Fibroblast of the aortic adventitia (primary cell): ENCODE data around the gene KEAP1. TPM values are rescaled to one million over a fixed set of nuclear protein-coding genes. Genes with fewer than 3 reads are reported as not detected.
"Not testable (repeated sequence)": the region's sequence is repeated elsewhere in the genome, so short reads cannot be mapped to it uniquely, and the experiment has no call there.

Experiments
- DNase-seq: peaks from one replicate; pipeline ENCODE4 v3.0.0-alpha.2; 2010; ENCODE audit warnings: low read depth
- H3K4me3 ChIP-seq: 2 replicates; pipeline ENCODE4 v1.5.1; 2011; ENCODE audit warnings: low read depth, mild to moderate bottlenecking, control low read depth, low read length, moderate library complexity
- total RNA-seq: library from RNA; depleted of rRNA; stranded (reverse); fragments of >200 nt; gene quantifications from 2 replicates; pipeline ENCODE4 v1.2.3, GENCODE V29; 2012; ENCODE audit warnings: low replicate concordance
- TF ChIP-seq, protein P1 (sequence below): IDR thresholded peaks from 2 replicates; pipeline ENCODE4 v1.5.1; 2011; ENCODE audit warnings: mild to moderate bottlenecking, low read length, control low read depth, inconsistent platforms; ENCODE audit not compliant: insufficient read depth

KEAP1 gene
- total RNA-seq, 1 donor = 62.5 TPM

DNA sequence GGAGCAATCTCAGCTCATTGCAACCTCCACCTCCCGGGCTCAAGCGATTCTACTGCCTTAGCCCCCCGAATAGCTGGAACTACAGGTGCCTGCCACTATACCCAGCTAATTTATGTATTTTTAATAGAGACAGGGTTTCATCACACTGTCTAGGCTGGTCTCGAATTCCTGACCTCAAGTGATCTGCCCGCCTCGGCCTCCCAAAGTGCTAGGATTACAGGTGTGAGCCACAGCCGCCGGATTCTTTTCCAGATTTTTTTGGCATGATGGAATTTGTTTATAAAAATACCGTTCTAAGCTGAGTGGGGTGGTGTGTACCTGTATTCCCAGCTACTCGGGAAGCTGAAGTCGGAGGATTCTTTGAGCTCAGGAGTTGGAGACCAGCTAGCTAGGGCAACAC lies 34.5 kb upstream of the KEAP1 start:
- H3K4me3 ChIP-seq = no peak overlapping the region
- no peak for DNase-seq
- TF ChIP-seq, protein P1, sequence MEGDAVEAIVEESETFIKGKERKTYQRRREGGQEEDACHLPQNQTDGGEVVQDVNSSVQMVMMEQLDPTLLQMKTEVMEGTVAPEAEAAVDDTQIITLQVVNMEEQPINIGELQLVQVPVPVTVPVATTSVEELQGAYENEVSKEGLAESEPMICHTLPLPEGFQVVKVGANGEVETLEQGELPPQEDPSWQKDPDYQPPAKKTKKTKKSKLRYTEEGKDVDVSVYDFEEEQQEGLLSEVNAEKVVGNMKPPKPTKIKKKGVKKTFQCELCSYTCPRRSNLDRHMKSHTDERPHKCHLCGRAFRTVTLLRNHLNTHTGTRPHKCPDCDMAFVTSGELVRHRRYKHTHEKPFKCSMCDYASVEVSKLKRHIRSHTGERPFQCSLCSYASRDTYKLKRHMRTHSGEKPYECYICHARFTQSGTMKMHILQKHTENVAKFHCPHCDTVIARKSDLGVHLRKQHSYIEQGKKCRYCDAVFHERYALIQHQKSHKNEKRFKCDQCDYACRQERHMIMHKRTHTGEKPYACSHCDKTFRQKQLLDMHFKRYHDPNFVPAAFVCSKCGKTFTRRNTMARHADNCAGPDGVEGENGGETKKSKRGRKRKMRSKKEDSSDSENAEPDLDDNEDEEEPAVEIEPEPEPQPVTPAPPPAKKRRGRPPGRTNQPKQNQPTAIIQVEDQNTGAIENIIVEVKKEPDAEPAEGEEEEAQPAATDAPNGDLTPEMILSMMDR = no peak

DNA sequence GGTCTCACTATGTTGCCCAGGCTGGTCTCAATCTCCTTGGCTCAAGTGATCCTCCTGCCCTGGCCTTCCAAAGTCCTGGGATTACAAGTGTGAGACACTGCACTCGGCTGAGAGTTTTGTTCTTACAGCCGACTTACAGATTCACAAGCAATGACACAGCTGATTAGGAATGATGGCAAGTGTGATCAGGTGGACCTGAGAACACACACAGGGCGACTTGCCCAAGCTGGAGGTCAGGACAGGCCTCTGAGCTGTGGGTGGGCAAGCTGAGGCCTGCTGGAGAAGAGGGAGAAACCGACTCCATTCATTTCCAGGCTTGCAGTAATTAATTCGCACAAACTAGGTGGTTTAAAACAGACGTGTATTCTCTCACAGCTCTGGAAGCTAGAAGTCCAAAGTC lies 32.5 kb upstream of the KEAP1 start:
- DNase-seq = no peak
- TF ChIP-seq, protein P1 = no peak
- no peak overlapping the region for H3K4me3 ChIP-seq

DNA sequence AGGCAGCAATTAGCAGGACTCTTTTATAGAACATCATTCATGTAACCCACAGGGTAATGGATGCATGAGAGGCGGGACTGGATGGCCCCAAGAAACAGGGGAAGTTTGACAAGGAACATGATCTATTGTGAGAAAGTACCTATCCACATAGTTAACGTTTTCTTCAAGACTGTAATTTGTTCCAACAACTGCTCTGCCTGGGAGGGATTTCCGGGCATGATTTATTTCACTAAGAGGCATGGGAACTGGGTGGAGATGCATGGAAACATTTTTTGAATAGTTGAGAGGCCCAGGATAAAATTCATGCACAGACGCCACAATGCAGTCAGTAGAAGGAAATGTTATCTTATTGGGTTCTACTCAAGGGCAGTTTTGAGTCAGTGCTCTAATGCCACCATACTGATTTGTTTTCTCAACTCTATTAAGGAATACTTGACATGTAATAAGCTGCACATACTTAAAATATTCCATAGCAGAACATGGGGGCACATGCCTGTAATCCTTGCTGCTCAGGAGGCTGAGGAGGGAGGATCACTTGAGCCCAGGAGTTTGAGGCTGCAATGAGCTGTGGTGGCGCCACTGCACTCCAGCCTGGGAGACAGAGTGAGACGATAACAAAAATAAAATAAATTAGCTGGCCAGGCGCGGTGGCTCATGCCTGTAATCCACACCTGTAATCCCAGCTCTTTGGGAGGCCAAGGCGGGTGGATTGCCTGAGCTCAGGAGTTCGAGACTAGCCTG lies 30.7 kb upstream of the KEAP1 start:
- TF ChIP-seq, protein P1 = no peak

DNA sequence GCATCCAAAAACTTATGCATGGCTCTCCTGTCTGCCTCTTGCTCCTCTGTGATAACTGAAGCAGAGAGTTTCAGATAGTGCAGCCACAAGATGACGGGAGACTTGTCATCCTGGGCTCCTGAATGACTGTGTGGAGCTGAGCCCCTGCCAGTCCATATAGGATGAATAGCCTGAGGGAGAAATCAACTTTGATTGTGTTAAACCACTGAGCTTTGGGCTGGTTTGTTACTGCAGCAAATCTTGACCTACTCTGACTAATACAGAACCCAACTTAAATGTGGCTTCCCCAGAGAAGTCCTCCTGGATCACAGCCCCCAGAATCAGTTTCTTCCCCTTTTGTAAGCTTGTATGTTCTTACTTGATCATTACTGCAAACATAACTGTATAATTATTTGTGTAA lies 29.3 kb upstream of the KEAP1 start:
- TF ChIP-seq, protein P1 = no peak
- no peak for DNase-seq

More for the DNA sequence above, 30.7 kb upstream of the KEAP1 start:
- no peak overlapping the region for H3K4me3 ChIP-seq
- DNase-seq = peak; percentile 96

DNA sequence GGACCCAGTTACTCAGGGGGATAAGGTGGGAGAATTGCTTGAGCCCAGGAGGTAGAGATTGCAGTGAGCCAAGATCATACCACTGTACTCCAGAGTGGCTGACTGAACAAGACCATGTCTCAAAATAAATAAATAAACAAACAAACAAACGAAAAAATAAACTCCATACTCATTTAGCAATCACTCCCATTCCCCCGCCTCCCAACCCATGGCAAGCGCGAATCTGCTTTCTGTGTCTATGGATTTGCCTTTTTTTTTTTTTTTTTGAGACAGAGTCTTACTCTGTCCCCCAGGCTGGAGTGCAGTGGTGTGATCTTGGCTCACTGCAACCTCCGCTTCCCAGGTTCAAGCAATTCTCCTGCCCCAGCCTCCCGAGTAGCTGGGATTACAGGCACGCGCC lies 23.7 kb upstream of the KEAP1 start:
- DNase-seq, H3K4me3 ChIP-seq: not testable (repeated sequence)

More for the DNA sequence above, 29.3 kb upstream of the KEAP1 start:
- H3K4me3 ChIP-seq = no peak overlapping the region

DNA sequence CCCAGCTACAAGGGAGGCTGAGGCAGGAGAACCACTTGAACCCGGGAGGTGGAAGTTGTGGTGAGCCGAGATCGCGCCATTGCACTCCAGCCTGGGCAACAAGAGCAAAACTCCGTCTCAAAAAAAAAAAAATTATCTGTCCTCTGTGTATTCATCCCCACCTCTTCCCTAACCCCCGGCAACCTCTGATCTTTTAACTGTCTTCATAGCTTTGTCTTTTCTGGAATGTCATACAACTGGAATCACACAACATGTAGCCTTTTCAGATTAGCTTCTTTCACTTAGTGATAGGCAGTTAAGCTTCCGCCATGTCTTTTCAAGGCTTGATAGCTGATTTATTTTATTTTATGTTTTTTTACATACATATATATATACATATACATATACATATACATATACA lies 22.5 kb upstream of the KEAP1 start:
- no peak overlapping the region for H3K4me3 ChIP-seq
- TF ChIP-seq, protein P1 = no peak
- DNase-seq = no peak

DNA sequence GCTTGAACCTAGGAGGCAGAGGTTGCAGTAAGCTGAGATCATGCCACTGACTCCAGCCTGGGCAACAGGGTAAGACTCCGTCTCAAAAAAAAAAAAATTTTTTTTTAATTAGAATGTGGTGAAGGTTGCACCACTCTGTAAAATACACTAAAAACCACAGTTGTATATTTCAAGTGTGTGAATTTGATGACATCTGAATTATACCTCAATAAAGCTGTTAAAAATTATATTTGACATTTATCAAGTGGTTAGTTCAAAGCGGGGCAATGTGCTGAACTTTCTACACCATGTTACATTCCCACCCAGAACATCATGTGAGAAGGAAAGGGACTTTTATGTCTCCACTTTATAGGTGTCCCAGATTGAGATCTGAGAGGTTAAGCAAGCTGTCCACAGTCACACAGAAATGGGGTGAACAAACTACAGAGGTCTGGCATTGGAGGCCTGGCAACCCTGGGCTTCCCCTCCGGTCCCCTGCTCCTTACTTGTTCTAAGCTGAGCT lies 20.0 kb upstream of the KEAP1 start:
- TF ChIP-seq, protein P1 = no peak
- DNase-seq = no peak
- no peak overlapping the region for H3K4me3 ChIP-seq
